ENCODE measurements around the gene DIP2C.
"Not testable (repeated sequence)": the region's sequence is repeated elsewhere in the genome, so short reads cannot be mapped to it uniquely, and the experiment has no call there.

The DIP2C gene

DNA sequence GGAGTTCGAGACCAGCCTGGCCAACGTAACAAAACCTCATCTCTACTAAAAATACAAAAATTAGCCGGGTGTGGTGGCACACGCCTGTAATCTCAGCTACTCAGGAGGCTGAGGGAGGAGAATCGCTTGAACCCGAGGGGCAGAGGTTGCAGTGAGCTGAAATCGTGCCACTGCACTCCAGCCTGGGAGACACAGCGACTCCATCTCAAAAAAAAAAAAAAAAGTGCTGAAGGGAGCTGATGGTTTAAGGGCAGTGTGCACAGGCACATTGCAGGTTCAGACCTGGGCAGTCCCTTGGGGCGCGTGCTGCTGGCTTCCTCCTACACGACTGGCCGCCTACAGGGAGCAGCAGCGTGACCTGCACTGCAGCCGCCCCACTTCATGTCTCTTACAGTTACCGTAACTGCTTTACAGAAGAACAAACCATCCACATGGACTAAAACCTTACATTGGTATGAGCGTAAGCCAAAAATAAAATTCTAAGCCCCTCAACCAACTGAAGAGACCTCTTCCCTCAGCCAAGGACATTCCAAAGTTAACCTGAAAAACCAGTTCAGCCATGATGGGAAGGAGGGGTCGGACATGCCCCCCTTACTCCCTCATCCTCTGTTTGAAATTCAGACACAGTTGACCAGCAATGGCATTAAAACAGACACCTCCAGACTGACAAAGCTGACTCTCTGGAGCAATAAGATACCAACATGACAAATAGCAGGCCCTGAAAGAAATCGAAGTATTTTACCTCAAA, 292.0 kb downstream of the DIP2C start:
- DNase-seq = no peak

DNA sequence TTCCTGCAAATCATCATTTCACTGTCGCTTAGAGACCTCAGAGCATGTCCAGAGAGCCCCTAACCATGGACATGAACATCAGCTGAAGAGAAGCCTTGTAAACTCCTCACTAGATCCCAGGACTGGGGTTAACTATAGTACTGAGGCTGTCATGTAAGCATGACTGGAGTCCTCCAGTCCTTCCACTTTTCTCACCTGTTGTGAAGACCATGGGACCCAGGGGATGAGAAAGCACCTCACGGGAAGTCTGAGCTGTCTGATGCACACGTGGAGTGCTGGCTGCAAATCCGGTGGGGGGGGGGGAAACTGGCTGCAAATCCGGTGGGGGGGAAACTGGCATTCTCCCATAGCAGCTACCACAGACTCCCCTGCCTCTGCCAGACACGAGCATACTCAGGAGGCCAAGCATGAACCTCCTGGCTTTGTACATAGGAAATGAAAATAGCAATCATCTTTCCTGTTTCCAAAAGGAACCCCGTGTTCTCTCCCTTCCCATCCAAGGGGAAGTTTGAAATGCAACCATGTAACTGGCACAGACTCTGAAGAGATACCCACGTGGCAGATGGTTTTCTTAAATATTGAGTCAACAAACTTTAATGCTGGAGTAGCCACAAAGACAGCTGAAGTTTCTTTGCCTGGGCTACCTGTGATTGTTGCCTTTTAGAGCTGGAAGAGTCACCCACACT, 292.8 kb downstream of the DIP2C start:
- DNase-seq = no peak

DNA sequence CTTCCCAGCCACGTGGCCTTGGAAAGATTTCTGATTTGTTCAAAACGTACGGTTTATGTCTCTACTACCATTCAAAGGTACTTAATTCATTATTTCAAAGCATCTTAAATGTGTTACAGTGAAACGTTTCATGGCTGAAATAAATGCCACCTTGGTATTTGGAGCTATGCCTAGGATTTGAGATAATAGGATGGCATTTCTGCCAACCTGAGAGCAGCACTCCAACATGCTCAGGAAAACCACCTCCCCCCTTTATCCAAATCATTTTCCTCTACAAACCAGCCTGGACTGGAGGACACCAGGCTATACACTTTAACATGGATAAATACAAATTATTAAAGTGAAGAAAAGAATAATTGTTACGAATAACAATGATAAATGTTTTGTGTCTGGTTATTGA, 293.4 kb downstream of the DIP2C start:
- DNase-seq = no peak

DNA sequence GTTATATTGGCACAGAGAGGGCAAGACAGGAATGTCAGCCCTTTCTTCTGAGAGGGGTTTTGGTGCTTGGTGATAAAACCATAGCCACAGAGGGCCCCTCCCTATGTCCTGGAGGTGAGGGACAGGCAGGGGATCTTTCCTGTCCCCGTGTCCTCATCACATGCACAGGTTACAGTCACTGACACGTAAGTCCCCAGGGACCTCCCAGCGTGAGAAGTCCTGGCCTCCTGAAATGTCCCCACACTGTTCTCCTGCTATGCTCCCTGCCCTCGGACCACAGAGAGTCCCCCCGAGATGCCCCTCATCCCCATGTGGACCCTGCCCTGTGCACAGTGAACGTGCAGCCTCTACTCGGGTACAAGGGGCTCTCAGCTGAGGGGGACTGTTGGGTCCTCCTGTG, 293.8 kb downstream of the DIP2C start:
- no peak for DNase-seq

DNA sequence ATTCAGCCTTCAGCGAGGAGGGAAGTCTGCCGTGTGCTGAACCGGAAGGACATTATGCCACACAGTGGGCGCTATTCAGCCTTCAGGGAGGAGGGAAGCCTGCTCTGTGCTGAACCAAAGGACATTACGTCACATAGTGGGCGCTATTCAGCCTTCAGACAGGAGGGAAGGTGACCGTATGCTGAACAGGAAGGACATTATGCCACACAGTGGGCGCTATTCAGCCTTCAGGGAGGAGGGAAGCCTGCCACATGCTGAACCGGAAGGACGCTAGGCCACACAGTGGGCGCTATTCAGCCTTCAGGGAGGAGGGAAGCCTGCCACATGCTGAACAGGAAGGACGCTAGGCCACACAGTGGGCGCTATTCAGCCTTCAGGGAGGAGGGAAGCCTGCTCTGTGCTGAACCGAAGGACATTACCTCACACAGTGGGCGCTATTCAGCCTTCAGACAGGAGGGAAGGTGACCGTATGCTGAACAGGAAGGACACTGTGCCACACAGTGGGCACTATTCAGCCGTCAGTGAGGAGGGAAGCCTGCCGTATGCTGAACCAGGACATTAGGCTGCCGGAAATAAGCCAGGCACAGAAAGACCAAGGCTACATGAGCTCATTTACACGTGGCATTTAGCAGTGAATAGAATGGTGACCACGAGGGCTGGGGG, 294.9 kb downstream of the DIP2C start:
- DNase-seq = not testable (repeated sequence)

DNA sequence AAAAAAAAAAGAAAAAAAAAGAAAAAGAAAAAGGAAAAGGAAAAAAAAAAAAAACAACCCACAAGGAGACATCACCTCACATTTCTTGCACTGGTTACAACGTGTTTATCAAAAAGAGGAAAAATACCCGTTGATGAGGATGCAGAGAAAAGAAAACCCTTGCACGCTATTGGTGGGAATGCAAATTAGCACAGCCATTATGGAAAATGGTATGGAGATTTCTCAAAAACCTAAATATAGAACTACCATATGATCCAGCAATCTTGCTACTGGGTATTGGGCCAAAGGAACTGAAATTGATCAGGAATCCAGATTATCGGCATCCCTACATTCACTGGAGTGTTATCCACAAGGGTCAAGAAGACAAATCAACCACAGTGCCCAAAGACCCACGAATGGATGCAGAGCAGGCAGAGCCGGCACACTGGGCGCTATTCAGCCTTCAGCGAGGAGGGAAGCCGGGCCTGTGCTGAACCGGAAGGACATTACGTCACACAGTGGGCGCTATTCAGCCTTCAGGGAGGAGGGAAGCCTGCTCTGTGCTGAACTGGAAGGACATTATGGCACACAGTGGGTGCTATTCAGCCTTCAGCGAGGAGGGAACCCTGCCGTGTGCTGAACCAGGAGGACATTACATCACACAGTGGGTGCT, 295.6 kb downstream of the DIP2C start:
- DNase-seq = no peak

DNA sequence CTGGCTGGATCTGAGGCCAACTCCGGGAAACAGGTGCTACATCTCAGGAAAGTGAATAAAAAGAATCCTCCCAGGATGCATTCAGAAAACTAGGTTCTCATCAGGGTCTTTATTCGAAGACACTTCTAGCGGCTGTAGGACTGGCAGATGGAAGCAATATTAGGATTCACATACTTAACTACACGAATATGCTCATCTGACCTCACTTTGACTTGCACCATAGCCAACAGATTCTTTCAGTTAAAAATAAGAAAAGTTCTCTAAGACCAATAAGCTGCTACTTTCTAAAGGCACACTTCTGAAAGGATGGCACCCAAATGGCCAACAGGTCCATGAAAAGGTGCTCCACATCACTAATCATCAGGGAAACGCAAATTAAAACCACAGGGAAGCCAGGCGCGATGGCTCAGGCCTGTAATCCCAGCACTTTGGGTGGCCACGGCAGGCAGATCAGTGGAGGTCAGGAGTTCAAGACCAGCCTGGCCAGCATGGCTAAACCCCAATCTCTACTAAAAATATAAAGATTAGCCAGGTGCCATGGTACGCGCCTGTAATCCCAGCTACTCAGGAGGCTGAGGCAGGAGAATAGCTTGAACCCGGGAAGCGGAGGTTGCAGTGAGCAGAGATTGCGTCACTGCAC, 296.2 kb downstream of the DIP2C start:
- DNase-seq = no peak

DNA sequence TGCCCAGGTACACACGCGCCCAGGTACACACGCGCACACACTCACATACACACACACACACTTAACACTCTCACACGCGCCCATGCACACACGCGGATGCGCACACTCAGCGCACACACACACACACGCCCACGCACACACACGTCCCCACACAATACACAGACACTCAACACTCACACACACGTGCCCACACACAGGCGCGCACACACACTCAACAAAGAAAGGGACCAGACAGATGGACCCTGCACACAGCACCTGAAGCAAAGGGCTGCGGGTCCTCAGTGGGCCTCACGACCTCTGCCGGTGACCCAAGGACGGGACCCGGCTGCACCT, 296.8 kb downstream of the DIP2C start:
- DNase-seq = no peak

DNA sequence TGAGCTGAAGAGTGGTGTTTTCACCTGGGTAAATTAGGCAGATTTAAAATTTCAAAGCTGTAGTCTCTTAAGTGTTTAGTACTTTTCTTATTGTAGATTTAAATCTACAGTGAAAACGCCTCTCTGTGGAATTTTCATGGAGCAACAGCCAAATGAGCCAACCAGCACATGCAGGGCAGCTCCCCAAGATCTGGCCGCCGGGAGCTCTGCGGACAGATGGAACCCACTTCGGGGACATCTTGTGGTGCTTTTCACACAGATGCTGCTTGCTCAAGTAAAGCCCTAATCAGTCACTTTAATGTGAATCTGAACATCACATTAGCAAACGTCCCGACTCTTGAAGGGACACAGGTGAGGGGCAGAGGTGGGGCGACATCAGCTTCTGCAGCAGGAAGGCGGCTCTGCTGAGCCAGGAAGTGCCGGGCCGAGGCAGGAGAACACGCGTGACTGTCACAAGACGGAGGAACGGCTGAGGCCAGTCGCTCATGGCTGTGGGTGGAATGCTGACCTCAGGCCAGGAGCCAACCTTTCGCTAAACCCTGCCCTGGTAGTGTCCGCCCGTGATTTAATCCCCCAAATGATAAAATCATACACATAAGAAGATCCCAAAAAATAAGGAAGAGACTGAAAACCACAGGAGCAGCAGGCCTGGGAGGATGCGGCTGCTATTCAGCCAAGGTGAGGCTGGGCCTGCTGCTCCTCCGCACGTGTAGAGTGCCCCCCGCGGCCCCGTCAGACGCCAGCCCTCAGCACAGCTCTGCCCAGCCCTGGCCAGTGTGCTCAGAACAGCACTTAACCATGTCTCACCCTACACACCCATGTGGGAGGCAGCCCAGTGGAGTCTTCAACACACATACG, 297.4 kb downstream of the DIP2C start:
- no peak for DNase-seq

DNA sequence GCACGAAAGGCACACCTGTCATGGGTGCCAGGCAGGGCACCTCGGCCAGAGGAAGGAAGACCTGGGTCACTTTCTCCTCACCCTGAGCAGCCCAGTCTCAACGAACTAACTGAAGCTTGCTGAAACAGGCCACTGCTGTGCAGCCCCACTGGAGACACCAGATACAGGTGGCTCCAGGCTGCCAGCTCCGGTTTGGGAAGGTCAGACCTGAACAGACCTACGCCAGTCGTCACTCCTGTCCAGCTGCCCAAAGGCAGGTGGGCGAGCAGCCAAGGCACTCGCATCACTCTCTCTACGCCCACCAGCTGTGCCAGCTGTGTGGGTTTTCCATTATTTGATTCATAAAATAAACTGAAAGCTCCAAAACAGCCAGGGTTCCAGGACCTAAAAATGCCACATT, 298.2 kb downstream of the DIP2C start:
- DNase-seq = no peak

DNA sequence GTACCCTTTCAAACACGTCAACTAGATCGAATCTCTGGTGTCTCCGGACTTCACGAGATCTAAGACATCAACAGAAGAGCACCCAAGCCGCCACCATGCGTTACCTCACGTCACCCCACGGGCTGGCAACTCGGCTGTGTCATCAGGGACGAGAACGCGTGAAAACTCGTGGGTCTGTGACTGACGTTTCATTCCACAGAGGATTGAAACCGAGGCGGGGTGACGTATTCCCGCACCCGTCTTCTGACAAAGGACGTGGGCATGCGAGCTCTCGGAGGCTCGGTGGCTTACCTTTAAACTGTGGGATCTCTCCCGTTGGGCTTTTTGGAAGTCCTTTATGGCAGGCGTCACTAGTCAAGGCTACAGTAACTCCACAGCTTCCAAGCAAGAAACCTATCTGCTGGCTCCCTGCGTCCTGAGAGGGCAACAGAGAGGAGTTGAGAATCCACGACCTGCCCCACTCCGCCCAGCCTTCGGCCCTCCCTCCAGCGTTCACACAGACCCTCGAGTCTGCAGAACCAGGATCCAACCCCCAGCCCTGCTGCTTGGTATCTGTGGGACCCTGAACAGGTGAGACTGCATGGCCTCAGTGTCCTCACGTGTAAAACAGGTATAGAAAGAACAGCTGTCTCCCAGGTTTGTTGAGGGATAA, 298.9 kb downstream of the DIP2C start:
- DNase-seq = no peak

DNA sequence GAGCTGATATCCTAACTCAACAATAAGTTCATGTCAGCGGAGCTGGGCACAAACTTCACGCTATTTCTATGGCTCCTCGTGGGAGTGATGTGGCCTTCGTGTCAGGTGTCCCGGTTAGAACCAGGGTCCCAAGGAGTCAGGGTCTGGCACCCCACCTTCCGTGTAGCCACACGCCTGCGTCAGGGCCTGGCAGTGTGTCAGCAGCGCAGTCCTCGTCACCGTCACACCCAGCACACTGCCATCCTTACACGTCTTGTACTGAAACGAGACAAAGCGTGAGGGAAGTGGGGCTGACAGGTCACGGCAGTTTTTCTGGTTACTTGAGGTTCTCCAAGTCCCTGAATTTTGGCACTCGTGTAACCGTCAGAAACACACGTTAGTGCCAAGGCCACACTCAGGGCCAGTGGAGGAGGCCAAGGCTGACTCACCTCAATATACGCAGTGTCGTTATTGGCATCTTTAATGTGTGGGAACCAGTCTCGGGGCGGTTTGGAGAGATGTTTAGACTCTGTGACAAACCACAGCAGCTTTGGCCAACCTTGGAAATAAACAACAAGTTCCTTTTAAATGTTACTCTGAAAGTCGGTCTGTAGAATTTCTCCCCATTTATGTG, 299.5 kb downstream of the DIP2C start:
- DNase-seq = no peak

DNA sequence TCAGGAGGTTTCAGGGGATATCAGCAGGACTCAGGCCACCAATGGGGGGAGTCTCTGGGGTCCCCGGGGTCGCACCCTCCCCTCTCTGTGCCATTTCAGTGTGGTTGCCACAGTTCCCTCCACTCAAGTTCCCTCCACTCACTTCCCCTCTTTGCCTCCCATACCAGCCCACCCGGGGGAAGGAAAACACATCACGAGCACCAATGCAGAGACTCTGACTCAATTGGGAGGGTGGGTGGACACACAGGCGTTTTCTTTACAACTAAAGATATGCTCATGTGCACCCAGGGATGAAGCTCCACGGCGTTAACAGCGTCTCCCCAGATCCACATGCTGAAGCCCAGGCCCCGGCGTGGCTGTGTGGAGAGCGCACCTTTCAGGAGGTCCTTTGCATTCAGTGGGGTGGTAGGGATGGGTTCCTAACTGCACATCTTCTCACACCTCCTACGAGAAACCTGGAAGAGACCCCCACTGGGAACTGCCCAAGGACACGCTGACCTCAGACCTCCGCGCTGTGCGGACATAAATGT, 300.1 kb downstream of the DIP2C start:
- DNase-seq = no peak

DNA sequence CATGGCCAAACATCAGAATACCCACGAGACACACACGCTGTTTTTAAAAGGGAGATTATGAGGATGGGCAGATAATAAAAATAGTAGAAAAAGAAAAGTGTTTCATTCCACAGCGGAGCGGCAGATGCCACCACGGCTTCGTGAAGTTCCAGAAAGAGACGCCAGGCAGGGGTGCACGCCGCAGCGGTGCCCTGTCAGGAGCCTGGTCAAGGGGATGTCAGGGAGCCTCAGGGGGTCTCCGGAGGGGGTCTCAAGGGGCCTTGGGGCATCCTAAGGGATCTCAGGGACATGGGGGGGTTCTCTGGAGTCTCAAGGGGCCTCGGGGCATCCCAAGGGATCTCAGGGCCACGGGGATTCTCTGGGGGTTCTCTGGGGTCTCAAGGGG, 300.8 kb downstream of the DIP2C start:
- DNase-seq = no peak

DNA sequence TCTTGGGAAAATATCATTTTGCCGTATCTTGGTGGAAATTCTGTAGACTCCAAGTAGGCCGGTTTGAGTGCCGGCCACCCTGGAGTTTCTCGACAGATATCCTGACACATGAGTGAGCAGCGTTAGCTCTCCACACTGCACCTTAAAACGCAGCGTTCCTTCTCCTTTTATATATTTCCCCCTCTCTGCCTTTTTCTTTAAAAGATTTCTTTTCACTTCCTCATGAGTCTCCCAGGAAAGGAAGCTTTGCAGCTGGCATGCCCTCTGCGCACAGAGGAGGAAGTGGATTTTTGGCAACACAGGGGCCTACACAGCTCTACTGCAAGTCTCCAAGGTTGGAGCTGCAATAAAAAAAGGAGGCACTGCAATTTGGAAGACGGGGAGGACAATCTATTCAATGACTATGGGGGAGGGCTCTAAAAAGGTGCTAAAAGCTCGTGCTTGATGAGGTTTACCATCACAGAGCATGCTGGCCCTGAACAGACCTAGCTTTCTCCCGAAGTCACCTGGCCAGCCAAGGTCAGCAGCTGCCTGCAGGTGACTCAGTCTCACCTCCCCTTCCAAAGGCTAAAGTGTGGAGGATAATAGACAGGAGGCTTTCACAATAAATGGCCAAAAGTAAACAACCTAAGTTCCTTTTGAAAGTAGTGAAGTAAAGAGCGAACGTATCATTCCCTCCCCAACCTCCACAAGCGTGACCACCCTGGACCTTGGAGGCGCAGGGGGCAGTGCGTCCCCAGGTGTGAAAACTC, 301.4 kb downstream of the DIP2C start:
- no peak for DNase-seq

DNA sequence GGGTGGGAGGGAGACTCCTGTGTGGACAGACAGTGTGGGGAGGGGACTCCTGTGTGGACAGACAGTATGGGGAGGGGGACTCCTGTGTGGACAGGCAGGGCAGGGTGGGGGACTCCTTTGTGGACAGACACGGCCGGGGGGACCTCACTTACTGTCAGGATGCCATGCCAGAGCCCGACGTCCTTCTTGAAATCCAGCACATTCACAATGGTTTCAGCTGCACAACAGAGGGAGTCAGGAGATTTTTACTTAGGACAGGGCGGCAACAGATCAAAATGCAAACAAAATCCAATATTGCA, 301.9 kb downstream of the DIP2C start:
- DNase-seq = no peak

DNA sequence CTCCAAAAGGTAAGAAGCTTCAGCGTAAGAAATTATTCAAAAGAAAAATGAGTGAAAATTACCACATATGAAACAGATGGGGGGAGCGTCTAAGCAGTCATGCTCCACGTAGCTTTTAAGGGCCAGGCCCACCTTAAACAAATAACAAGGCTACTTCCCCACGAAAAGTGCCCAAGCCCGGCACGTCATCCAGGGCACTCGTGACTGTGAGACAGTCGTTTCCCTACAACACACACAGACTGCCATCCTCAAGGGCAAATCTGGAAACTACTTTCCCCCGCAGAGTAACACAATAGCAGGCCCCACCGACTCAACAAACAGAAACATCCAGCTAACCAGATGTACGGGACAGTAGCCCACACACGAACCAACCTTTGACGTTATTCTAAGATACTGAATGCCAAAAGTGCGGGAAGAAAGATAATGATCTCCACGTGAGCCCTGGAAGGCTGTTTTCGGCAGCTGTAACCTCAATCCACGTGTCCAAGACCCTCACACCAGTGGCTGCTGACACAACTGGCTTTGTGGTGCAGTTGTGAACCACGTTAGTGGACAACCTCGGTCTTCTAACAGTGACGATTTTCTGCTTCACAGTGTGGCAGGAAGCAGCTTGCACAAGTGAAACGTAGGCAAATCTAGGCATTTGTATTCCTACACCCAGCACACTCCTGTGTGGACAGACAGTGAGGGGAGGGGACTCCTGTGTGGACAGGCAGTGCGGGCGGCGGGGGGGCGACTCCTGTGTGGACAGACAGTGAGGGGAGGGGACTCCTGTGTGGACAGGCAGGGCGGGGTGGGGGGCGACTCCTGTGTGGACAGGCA, 302.5 kb downstream of the DIP2C start:
- DNase-seq = no peak

DNA sequence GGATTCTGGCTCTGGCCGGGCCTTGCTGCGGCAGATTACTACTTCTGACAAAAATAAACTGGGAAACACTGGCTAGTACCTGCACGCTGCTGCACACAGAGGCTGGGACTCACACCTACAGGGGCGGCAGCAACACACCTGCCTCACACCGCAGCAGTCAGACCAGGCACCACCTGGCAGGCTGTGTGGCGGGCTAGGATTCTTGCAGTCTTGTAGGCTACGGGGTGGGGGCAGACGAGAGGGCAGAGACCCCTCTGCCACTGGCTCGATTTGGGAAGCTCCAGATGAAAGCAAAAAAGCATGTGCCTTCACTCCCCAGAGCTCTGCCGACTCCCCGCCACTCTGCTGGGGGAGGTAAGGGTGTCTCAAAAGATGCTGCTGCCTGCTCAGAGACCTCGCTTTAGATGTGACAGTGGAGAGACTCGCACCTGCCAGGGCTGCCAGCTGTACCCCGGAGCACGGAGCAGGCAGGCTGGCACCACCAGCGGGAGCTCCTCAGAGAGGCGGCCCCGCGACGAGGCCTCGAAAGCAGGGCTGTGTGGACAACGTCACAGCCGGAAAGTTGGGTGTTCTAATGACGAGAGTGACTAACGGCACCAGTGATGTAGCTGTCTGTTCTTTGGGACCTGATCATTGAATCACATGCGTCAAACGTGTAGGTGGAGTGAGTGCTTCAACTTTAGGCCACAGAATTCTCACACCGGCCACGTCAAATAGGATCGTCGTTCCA, 303.7 kb downstream of the DIP2C start:
- no peak for DNase-seq
